ENCODE measurements around the gene ACTL7A.
"Not testable (repeated sequence)": the region's sequence is repeated elsewhere in the genome, so short reads cannot be mapped to it uniquely, and the experiment has no call there.

The ACTL7A gene

DNA sequence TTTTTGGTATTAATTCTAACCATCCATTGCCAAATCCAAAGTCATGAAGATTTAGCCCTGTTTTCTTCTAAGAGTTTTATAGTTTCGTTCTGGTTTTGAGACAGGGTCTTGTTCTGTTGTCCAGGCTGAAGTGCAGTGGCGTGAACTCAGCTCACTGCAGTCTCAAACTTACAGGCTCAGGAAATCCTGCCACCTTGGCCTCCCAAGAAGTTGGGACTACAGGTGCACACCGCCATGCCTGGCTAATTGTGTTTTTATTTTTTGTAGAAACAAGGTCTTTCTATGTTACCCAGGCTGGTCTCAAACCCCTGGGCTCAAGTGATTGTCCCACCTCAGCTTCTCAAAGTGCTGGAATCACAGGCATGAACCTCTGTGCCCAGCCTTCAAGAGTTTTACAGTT is 21.0 kb downstream of the ACTL7A start:
- peaks cover 2% of the 10 kb centered on the region for H3K9me3 Mint-ChIP-seq
- peaks cover 67% of the 10 kb centered on the region for H3K36me3 Mint-ChIP-seq (ENCODE audit: low read depth)
- TF ChIP-seq, protein P1, sequence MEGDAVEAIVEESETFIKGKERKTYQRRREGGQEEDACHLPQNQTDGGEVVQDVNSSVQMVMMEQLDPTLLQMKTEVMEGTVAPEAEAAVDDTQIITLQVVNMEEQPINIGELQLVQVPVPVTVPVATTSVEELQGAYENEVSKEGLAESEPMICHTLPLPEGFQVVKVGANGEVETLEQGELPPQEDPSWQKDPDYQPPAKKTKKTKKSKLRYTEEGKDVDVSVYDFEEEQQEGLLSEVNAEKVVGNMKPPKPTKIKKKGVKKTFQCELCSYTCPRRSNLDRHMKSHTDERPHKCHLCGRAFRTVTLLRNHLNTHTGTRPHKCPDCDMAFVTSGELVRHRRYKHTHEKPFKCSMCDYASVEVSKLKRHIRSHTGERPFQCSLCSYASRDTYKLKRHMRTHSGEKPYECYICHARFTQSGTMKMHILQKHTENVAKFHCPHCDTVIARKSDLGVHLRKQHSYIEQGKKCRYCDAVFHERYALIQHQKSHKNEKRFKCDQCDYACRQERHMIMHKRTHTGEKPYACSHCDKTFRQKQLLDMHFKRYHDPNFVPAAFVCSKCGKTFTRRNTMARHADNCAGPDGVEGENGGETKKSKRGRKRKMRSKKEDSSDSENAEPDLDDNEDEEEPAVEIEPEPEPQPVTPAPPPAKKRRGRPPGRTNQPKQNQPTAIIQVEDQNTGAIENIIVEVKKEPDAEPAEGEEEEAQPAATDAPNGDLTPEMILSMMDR (IDR thresholded peaks at IDR 0.05; ENCODE audit: unreplicated experiment in 3 of 3) = no peak
- no peak overlapping the region for H3K27ac Mint-ChIP-seq
- H3K27me3 Mint-ChIP-seq (ENCODE audit: low read depth) = no peaks in the 10 kb centered on the region
- H3K4me3 Mint-ChIP-seq = no peak overlapping the region
- H3K4me1 Mint-ChIP-seq = peaks cover 6% of the 10 kb centered on the region

DNA sequence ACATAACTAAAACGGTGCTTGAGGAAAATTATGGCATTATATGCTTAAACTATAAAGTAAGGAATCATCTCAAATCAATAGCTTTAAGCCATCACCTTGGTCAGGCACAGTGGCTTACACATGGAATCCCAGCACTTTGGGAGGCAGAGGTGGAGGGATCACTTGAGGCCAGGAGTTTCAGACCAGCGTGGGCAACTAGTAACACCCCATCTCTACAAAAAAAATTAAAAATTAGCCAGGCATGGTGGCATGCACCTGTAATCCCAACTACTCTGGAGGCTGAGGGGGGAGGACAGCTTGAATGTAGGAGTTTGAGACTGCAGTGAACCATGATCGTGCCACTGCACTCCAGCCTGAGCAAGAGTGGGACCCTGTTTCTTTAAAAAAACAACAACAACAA is 22.6 kb downstream of the ACTL7A start:
- peaks cover 65% of the 10 kb centered on the region for H3K36me3 Mint-ChIP-seq (ENCODE audit: low read depth)
- peaks cover 2% of the 10 kb centered on the region for H3K9me3 Mint-ChIP-seq
- no peaks in the 10 kb centered on the region for H3K27me3 Mint-ChIP-seq (ENCODE audit: low read depth)
- H3K4me1 Mint-ChIP-seq = peaks cover 6% of the 10 kb centered on the region
- no peak overlapping the region for H3K27ac Mint-ChIP-seq
- no peak overlapping the region for H3K4me3 Mint-ChIP-seq
- TF ChIP-seq, protein P1 (IDR thresholded peaks at IDR 0.05; ENCODE audit: unreplicated experiment in 3 of 3) = no peak

DNA sequence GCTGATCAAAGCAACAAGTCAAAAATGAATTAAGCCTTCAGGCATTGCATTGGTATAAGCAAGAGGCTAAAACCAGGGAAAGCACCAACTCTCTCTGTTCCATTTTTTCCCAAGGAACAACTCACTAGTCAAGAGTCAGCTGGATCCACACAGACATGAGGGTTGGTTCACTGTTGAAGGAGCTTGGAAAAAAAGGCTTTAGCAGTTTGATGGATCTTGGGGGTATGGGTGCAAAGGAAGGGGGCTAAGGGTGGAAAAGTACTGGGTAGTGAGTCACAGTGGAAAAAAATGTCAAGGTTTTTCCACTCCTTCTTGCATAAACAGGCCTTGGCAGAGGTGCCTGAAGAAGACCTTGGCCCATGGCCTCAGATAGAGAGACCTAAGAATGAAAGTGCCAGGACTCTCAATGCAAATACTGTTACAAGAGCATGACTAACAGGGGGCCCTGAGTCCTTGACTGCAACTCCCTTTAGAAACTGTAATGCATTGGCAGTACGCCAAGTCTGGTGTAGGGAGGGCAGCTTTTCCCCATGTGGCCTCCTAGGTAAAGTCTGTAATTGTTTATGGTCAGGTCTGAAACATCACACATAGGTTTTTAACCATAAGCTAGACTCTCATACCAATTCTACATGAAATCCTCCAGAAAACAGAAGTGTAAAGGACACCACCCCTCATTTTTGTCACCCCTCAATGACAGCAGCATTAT is 23.7 kb downstream of the ACTL7A start:
- Mint-ChIP-seq H3K4me3 (peak overlapping the region in 1 of 3 experiments; percentile 4), H3K4me1 (peaks cover 6% of the 10 kb centered on the region), H3K9me3 (peaks cover 2% of the 10 kb centered on the region), H3K27me3 (ENCODE audit: low read depth) (no peaks in the 10 kb centered on the region), H3K36me3 (ENCODE audit: low read depth) (peaks cover 63% of the 10 kb centered on the region), H3K27ac (peak overlapping the region; percentile 44 to 63 (median 58))
- TF ChIP-seq, protein P1 (IDR thresholded peaks at IDR 0.05; ENCODE audit: unreplicated experiment in 3 of 3) = no peak

DNA sequence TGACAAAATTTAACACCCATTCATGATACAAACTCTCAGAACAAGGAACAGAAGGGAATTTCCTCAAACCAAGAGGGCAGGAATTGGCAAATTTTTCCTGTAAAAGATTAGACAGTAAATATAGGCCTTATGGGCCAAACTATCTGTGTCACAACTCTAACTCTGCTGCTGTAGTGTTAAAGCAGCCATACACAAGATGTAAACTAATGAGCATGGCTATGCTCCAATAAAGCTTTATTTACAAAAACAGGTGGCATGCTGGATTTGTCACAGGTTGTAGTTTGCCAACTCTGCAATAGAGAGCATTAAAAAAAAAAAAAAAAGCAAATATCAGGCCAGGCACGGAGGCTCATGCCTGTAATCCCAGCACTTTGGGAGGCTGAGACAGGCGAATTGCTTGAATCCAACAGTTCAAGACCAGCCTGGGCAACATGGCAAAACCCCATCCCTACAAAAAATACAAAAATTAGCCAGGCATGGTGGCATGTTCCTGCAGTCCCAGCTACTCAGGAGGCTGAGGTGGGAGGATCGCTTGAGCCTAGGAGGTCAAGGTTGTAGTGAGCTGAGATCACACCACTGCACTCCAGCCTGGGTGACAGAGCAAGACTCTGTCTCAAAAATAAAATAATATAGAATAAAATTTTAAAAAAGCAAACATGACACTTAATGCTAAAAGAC is 24.7 kb downstream of the ACTL7A start:
- H3K9me3 Mint-ChIP-seq; H3K4me1 Mint-ChIP-seq; H3K4me3 Mint-ChIP-seq; H3K27me3 Mint-ChIP-seq (ENCODE audit: low read depth): not testable (repeated sequence)
- Mint-ChIP-seq H3K36me3 (ENCODE audit: low read depth) (peaks cover 69% of the 10 kb centered on the region), H3K27ac (peak overlapping the region; percentile 44 to 63 (median 58))

DNA sequence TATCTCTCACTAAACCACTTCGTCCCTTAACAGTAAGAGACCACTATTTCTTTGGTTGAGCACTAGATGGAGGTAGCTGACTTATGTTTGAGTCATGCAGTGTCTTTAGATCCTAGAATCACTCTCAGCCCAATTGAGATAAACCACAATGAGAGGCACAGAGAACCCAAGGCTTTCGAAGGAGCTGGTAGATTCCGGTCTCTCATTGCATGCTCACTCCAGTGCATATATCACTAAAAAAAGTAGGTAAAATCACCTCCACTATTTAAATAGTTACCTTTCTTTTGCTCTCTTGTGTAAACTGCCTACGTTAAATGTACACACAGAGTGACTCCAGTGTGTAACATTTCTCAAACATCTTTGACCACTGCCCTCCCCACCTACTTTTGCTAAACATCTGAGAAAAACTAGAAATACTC is 27.6 kb downstream of the ACTL7A start:
- peaks cover 69% of the 10 kb centered on the region for H3K36me3 Mint-ChIP-seq (ENCODE audit: low read depth)
- H3K27ac Mint-ChIP-seq = no peak overlapping the region
- H3K4me3 Mint-ChIP-seq = no peak overlapping the region
- no peaks in the 10 kb centered on the region for H3K27me3 Mint-ChIP-seq (ENCODE audit: low read depth)
- H3K9me3 Mint-ChIP-seq = peaks cover 2% of the 10 kb centered on the region
- peaks cover 6% of the 10 kb centered on the region for H3K4me1 Mint-ChIP-seq
- TF ChIP-seq, protein P1 (IDR thresholded peaks at IDR 0.05; ENCODE audit: unreplicated experiment in 3 of 3) = peak in 1 of 3 experiments; percentile 17

DNA sequence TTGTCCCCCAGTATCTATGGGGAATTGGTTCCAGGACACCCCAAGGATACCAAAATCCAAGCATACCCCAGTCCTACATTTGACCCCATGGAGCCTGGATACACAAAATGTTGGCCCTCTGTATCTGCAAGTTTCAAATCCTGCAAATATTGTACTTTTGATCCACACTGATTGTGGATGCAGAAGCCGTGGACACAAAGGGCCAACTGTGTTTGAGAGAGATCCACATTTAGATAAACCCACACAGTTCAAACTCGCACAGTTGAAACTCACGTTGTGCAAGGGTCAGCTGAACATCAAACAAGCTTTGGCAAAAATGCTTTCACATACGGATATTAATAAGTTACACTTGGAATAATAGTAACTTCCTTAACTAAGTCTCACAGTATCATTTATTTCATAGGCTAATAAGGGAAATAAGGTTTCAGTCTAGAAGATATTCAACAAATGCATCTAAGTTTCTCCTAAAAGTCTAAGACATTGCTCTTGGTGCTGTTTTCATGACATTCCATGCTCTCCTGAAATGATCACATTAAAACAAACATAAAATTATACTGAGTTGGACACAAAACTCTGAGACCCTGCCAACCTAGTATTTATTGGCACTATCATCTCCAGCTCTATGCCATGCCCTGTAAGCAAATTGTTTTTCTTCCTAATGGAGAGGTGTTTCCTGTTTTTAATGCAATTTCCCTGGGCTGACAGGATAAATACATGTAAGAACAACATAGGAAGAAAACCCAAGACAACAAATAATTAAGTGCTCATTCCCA is 32.3 kb downstream of the ACTL7A start:
- TF ChIP-seq, protein P1 (IDR thresholded peaks at IDR 0.05; ENCODE audit: unreplicated experiment in 3 of 3) = no peak
- no peaks in the 10 kb centered on the region for H3K9me3 Mint-ChIP-seq
- H3K27me3 Mint-ChIP-seq (ENCODE audit: low read depth) = no peaks in the 10 kb centered on the region
- H3K27ac Mint-ChIP-seq = no peak overlapping the region
- peaks cover 72% of the 10 kb centered on the region for H3K36me3 Mint-ChIP-seq (ENCODE audit: low read depth)
- H3K4me1 Mint-ChIP-seq = no peaks in the 10 kb centered on the region
- no peak overlapping the region for H3K4me3 Mint-ChIP-seq
